HepG2 (cell line): ENCODE measurements around the gene CFD. TPM values are rescaled to one million over a fixed set of nuclear protein-coding genes. Genes with fewer than 3 reads are reported as not detected.

ENCODE experiments used
- ATAC-seq: fragments of 200-7000 bp; cut with Tn5 transposase; 3 replicates; pipeline ENCODE4 v1.9.1; 2020; ENCODE audit warnings: mild to moderate bottlenecking, moderate library complexity
- BruUV-seq: library from RNA; stranded (reverse); fragments of 400-500 nt; replicated peaks from 2 replicates; lab custom pipeline; 2021; lab: Mats Ljungman, UMichigan
- CTCF ChIA-PET: fragments of 300-600 bp; formaldehyde crosslinking; extraction: SDS; loops from one replicate; lab custom pipeline; 2021; ENCODE audit warnings: low total read pairs, inconsistent platforms, low intra/inter-chr PET ratio; lab: Yijun Ruan, JAX
- POLR2A ChIA-PET: fragments of 350-600 bp; sonication (Branson Sonifier 250); formaldehyde crosslinking; loops from one replicate; lab custom pipeline; 2020; ENCODE audit warnings: antibody characterized with exemption, inconsistent platforms; lab: Yijun Ruan, JAX
- DNase-seq: peaks from one replicate; pipeline ENCODE4 v3.0.0-alpha.2; 2015; ENCODE audit warnings: low spot score
- FAIRE-seq: peaks from 3 replicates; lab custom pipeline; 2011; peaks lifted over from hg19 to GRCh38; lab: Jason Lieb, UNC
- H2AFZ ChIP-seq: one replicate; pipeline ENCODE4 v1.6.1; 2011; ENCODE audit warnings: low read length, inconsistent platforms
- H3K27ac ChIP-seq: fragments of 300-600 bp; 3 replicates; pipeline ENCODE4 v1.8.0; 2011; ENCODE audit warnings: mixed run types, mild to moderate bottlenecking, mixed read lengths, low read length, inconsistent platforms; ENCODE audit not compliant: insufficient read depth; ENCODE audit errors: extremely low read length
- H3K27me3 ChIP-seq, 2 experiments: fragments of 200-600 bp in 1 of 2; 2 replicates in 1 of 2; 3 replicates in 1 of 2; pipeline versions ENCODE4 v1.6.0 to v1.8.0; 2011; ENCODE audit warnings: low read length in 2 of 2, mild to moderate bottlenecking in 2 of 2, moderate library complexity in 2 of 2, inconsistent platforms in 1 of 2; ENCODE audit not compliant: insufficient read depth in 2 of 2, control insufficient read depth in 1 of 2
- H3K36me3 ChIP-seq, 2 experiments: fragments of 200-600 bp in 1 of 2; replicated peaks in 1 of 2; 2 replicates in 1 of 2; 3 replicates in 1 of 2; pipeline versions ENCODE4 v1.5.1 to v1.8.0; 2011; ENCODE audit warnings: low read length in 2 of 2, inconsistent platforms in 1 of 2; ENCODE audit not compliant: insufficient read depth in 2 of 2, control insufficient read depth in 1 of 2
- H3K4me1 ChIP-seq: 2 replicates; pipeline ENCODE4 v1.5.1; 2012; ENCODE audit warnings: low read length, inconsistent platforms; ENCODE audit not compliant: insufficient read depth
- H3K4me2 ChIP-seq: 2 replicates; pipeline ENCODE4 v1.6.0; 2011; ENCODE audit warnings: low read depth, low read length, inconsistent platforms
- H3K4me3 ChIP-seq, 3 experiments: fragments of 200-600 bp in 1 of 3; sonication (generic), shearing (Covaris generic) in 1 of 3; replicated peaks in 1 of 3; 2 replicates each; pipeline ENCODE4 v1.5.1; 2011 to 2016; ENCODE audit warnings: low read length in 3 of 3, inconsistent platforms in 2 of 3, low read depth in 2 of 3, mild to moderate bottlenecking in 2 of 3, control low read depth in 1 of 3, mixed read lengths in 1 of 3; ENCODE audit not compliant: insufficient read depth in 1 of 3
- H3K79me2 ChIP-seq: one replicate; pipeline ENCODE4 v1.6.1; 2011; ENCODE audit warnings: low read length, inconsistent platforms; ENCODE audit not compliant: insufficient read depth
- H3K9ac ChIP-seq: 2 replicates; pipeline ENCODE4 v1.6.0; 2011; ENCODE audit warnings: mild to moderate bottlenecking, low read depth, low read length, inconsistent platforms; ENCODE audit not compliant: insufficient read depth
- H3K9me3 ChIP-seq: 2 replicates; pipeline ENCODE4 v1.5.1; 2012; ENCODE audit warnings: mild to moderate bottlenecking, low read length
- H4K20me1 ChIP-seq: 2 replicates; pipeline ENCODE4 v1.6.0; 2011; ENCODE audit warnings: inconsistent platforms, mild to moderate bottlenecking, low read length, moderate library complexity; ENCODE audit not compliant: insufficient read depth
- AGO2 ChIP-seq: fragments of 200-400 bp; formaldehyde crosslinking; optimal IDR thresholded peaks from 2 replicates; pipeline ENCODE3; 2017; ENCODE audit warnings: mild to moderate bottlenecking, low read depth, low read length, moderate library complexity
- ELF4 ChIP-seq: sonication (generic); formaldehyde crosslinking; IDR thresholded peaks from 2 replicates; pipeline ENCODE4 v1.5.0; 2020; ENCODE audit warnings: missing genetic modification reagents, mild to moderate bottlenecking, moderate library complexity, borderline replicate concordance
- HNRNPL ChIP-seq: fragments of 200-400 bp; formaldehyde crosslinking; IDR thresholded peaks from 2 replicates; pipeline ENCODE4 v1.6.1; 2017; ENCODE audit warnings: mild to moderate bottlenecking, low read depth, low read length
- IKZF4 ChIP-seq: sonication (generic); formaldehyde crosslinking; IDR thresholded peaks from 2 replicates; pipeline ENCODE4 v1.5.1; 2020; ENCODE audit warnings: borderline replicate concordance, mild to moderate bottlenecking, low read depth, missing genetic modification reagents; ENCODE audit errors: not compliant biosample characterization
- KAT2B ChIP-seq: fragments of 150-350 bp; IDR thresholded peaks from 2 replicates; pipeline ENCODE4 v1.6.1; 2014; ENCODE audit warnings: low read depth, low read length, borderline replicate concordance
- NFKBIZ ChIP-seq: IDR thresholded peaks from 2 replicates; pipeline ENCODE4 v1.6.1; 2018; ENCODE audit warnings: missing genetic modification reagents, missing compliant biosample characterization
- ZNF546 ChIP-seq: sonication (generic); formaldehyde crosslinking; conservative IDR thresholded peaks from 2 replicates; pipeline ENCODE4 v1.8.1; 2023; ENCODE audit warnings: mild to moderate bottlenecking, missing genetic modification reagents
- ZNF766 ChIP-seq: sonication (generic); formaldehyde crosslinking; IDR thresholded peaks from 2 replicates; pipeline ENCODE4 v1.5.0; 2020; ENCODE audit warnings: missing genetic modification reagents, borderline replicate concordance
- WGBS: methylation state at CpG from one replicate; pipeline ENCODE4 v1.1.6; 2017; ENCODE audit warnings: low lambda C conversion rate; 5-methylcytosine and 5-hydroxymethylcytosine counted together
- in situ Hi-C: cut with HindIII; loops from 2 replicates; pipeline ENCODE4 v1.10.0; 2017; ENCODE audit warnings: low pct_unique_long_range_greater_than_20kb; ENCODE audit not compliant: extremely low pct_ligation_motif_present
- intact Hi-C: fragments of 100-400 bp; cut with micrococcal nuclease; formaldehyde crosslinking; loops from one replicate; pipeline ENCODE4 v1.10.0; 2022; ENCODE audit not compliant: unreplicated experiment
- polyA plus RNA-seq, 8 experiments: library from polyadenylated mRNA; depleted of rRNA in 3 of 8; stranded (reverse) in 7 of 8; unstranded in 1 of 8; fragments of >200 nt; fragmentation: Illumina TruSeq in 4 of 8; extraction: Trizol in 4 of 8; gene quantifications; 2 replicates each; pipeline versions ENCODE4 v1.2.1 to v1.2.3, GENCODE V29; 2011 to 2016; ENCODE audit warnings: low read depth in 4 of 8, missing spikeins in 1 of 8, mixed read lengths in 1 of 8; ENCODE audit not compliant: insufficient read depth in 1 of 8
- total RNA-seq, 5 experiments: library from RNA; depleted of rRNA; stranded (reverse); fragments of >200 nt; fragmentation: Illumina TruSeq; extraction: Trizol; gene quantifications; 2 replicates each; pipeline ENCODE4 v1.2.3, GENCODE V29; 2016; ENCODE audit warnings: low read depth in 1 of 5

Gene CFD
- total and polyA plus RNA-seq, 2 of the 13 experiments (the other 11 are each of a cell fraction or from before 2014, with no cell fraction given), result 2.3 to 4.6 TPM

GRCh38 chr19:872266-872951, 12.9 kb downstream of the CFD start:
- Histone ChIP-seq H3K4me1 (no peaks in the 10 kb centered on the region), H2AFZ (no peak overlapping the region), H3K27ac (peak overlapping the region; percentile 26)
- DNase-seq, result no peak
- no TSS peak for BruUV-seq
- ATAC-seq, result peak; percentile 45
- CTCF ChIA-PET, result no interaction called here
- WGBS, result 83% methylated on average over 23 of the region's 27 CpGs
- TF ChIP-seq HNRNPL (0 out of 2 replicates have a peak, but pooled peaks have one; percentile 24), KAT2B (no peak), ZNF766 (CRISPR knock-in tag) (no peak), AGO2 (peak; percentile 79)
- TF ChIP-seq, all 625 proteins: peak for 2
- no peak overlapping the region for H3K4me3 ChIP-seq
- no peaks in the 10 kb centered on the region for H3K9me3 ChIP-seq
- H3K27me3 ChIP-seq, result no peaks in the 10 kb centered on the region
- intact Hi-C loops (no loop called here), in situ Hi-C loops (no loop called here)
- H3K79me2 ChIP-seq, result no peaks in the 10 kb centered on the region
- FAIRE-seq, result no peak
- no peaks in the 10 kb centered on the region for H4K20me1 ChIP-seq
- POLR2A ChIA-PET, result no interaction called here
- no peak overlapping the region for H3K4me2 ChIP-seq
- peaks cover 5 to 12% of the 10 kb centered on the region in 2 experiments; a peak in 3 of 5 replicates for H3K36me3 ChIP-seq
- H3K9ac ChIP-seq, result no peak overlapping the region

GRCh38 chr19:873084-873483, 13.6 kb downstream of the CFD start:
- Histone ChIP-seq H3K4me2 (no peak overlapping the region), H3K27me3 (no peaks in the 10 kb centered on the region), H3K36me3 (peaks cover 4 to 6% of the 10 kb centered on the region in 2 experiments; a peak in 3 of 5 replicates), H3K9me3 (no peaks in the 10 kb centered on the region), H3K9ac (no peak overlapping the region), H3K79me2 (no peaks in the 10 kb centered on the region), H3K27ac (no peak overlapping the region), H3K4me1 (no peaks in the 10 kb centered on the region), H4K20me1 (no peaks in the 10 kb centered on the region), H3K4me3 (no peak overlapping the region), H2AFZ (no peak overlapping the region)
- WGBS, result 95% methylated on average over 13 of the region's 13 CpGs
- in situ Hi-C loops, result no loop called here
- intact Hi-C loops, result no loop called here
- no peak for TF ChIP-seq NFKBIZ (CRISPR knock-in tag)
- no peak for TF ChIP-seq IKZF4 (CRISPR knock-in tag)
- TF ChIP-seq ELF4 (CRISPR knock-in tag), result no peak
- TF ChIP-seq ZNF546 (CRISPR knock-in tag), result no peak
- DNase-seq (no peak), ATAC-seq (no peak), FAIRE-seq (no peak)
- BruUV-seq, result no TSS peak
- POLR2A ChIA-PET, result no interaction called here
- CTCF ChIA-PET, result no interaction called here
